ENCODE results near the gene MAPK9. TPM values are rescaled to one million over a fixed set of nuclear protein-coding genes. Genes with fewer than 3 reads are reported as not detected.

Gene MAPK9
- total RNA-seq, 4 donors from 2014 or later = 25.5 to 42.3 (median 36.5) TPM

GRCh38 chr5:180332051-180332517, 40.2 kb upstream of the MAPK9 start:
- in situ Hi-C loops (cut with MboI; ENCODE audit: low pct_ligation_motif_present in 1 of 4, low pct_unique_long_range_greater_than_20kb in 1 of 4, low sequenced_read_pairs in 3 of 4) (no loop called here), intact Hi-C loops (cut with DNase I; ENCODE audit: low total_unique reads) (no loop called here)
- Histone ChIP-seq H3K4me1 (no peaks in the 10 kb centered on the region), H3K27ac (peak overlapping the region; percentile 3 to 72 (median 40)), H3K27me3 (peaks cover 10% of the 10 kb centered on the region), H3K9me3 (no peaks in the 10 kb centered on the region), H3K36me3 (no peaks in the 10 kb centered on the region), H3K4me3 (no peak overlapping the region)
- TF ChIP-seq CTCF (IDR thresholded peaks at IDR 0.05) (no peak), POLR2A (IDR thresholded peaks at IDR 0.05) (no peak), EP300 (IDR thresholded peaks at IDR 0.05; ENCODE audit: low read depth) (no peak), POLR2AphosphoS5 (IDR thresholded peaks at IDR 0.05) (no peak)
- no peak for DNase-seq
- 11% methylated on average over 11 of the region's 13 CpGs; no CpG with 5 or more reads in 1 of the 2 donors for WGBS, 2 donors (ENCODE audit: low coverage in 1 of 2)

GRCh38 chr5:180331647-180331950, 39.7 kb upstream of the MAPK9 start:
- WGBS, 2 donors (ENCODE audit: low coverage in 1 of 2) = 54% methylated on average over 7 of the region's 7 CpGs; no CpG with 5 or more reads in 1 of the 2 donors
- Histone ChIP-seq H3K4me3 (no peak overlapping the region), H3K27ac (peak overlapping the region; percentile 32 to 72 (median 58)), H3K36me3 (no peaks in the 10 kb centered on the region), H3K4me1 (no peaks in the 10 kb centered on the region), H3K9me3 (no peaks in the 10 kb centered on the region), H3K27me3 (peaks cover 10% of the 10 kb centered on the region)
- TF ChIP-seq POLR2AphosphoS5 (IDR thresholded peaks at IDR 0.05) = no peak
- in situ Hi-C loops (cut with MboI; ENCODE audit: low pct_ligation_motif_present in 1 of 4, low pct_unique_long_range_greater_than_20kb in 1 of 4, low sequenced_read_pairs in 3 of 4) (no loop called here), intact Hi-C loops (cut with DNase I; ENCODE audit: low total_unique reads) (no loop called here)
- DNase-seq = no peak

- Histone ChIP-seq H3K4me3 (no peak overlapping the region), H3K9me3 (no peaks in the 10 kb centered on the region), H3K27ac (peak overlapping the region; percentile 32 to 72 (median 58)), H3K27me3 (peaks cover 10% of the 10 kb centered on the region), H3K36me3 (no peaks in the 10 kb centered on the region), H3K4me1 (no peaks in the 10 kb centered on the region)
- in situ Hi-C loops (cut with MboI; ENCODE audit: low pct_ligation_motif_present in 1 of 4, low pct_unique_long_range_greater_than_20kb in 1 of 4, low sequenced_read_pairs in 3 of 4) (no loop called here), intact Hi-C loops (cut with DNase I; ENCODE audit: low total_unique reads) (no loop called here)
- peak; percentile 41 for DNase-seq
- TF ChIP-seq CTCF (IDR thresholded peaks at IDR 0.05) (no peak), POLR2AphosphoS5 (IDR thresholded peaks at IDR 0.05) (peak in 2 of 3 donors; percentile 9 to 39)
- 65 to 88% methylated on average over 7 to 16 of the region's 16 CpGs for WGBS, 2 donors (ENCODE audit: low coverage in 1 of 2)
These were observed 39.1 kb upstream of the MAPK9 start for GRCh38 chr5:180330810-180331646.

- Histone ChIP-seq H3K27me3 (peaks cover 10% of the 10 kb centered on the region), H3K36me3 (no peaks in the 10 kb centered on the region), H3K9me3 (no peaks in the 10 kb centered on the region), H3K4me1 (no peaks in the 10 kb centered on the region), H3K27ac (peak overlapping the region in 3 of 4 donors; percentile 8 to 50 (median 13)), H3K4me3 (no peak overlapping the region)
- intact Hi-C loops (cut with DNase I; ENCODE audit: low total_unique reads) (no loop called here), in situ Hi-C loops (cut with MboI; ENCODE audit: low pct_ligation_motif_present in 1 of 4, low pct_unique_long_range_greater_than_20kb in 1 of 4, low sequenced_read_pairs in 3 of 4) (no loop called here)
- WGBS, 2 donors (ENCODE audit: low coverage in 1 of 2) = 54 to 76% methylated on average over 5 of the region's 5 CpGs
- no peak for DNase-seq
- no peak for TF ChIP-seq EP300 (IDR thresholded peaks at IDR 0.05; ENCODE audit: low read depth)
- no peak for TF ChIP-seq POLR2A (IDR thresholded peaks at IDR 0.05)
- no peak for TF ChIP-seq CTCF (IDR thresholded peaks at IDR 0.05)
These were observed 38.4 kb upstream of the MAPK9 start for GRCh38 chr5:180330270-180330648.

All from transverse colon (tissue), 4 donors.